HG03039 (cell line): ENCODE results near the gene SUCNR1.
"Not testable (repeated sequence)": the region's sequence is repeated elsewhere in the genome, so short reads cannot be mapped to it uniquely, and the experiment has no call there.

Experiments
- ATAC-seq: cut with Tn5 transposase; IDR thresholded peaks from one replicate; pipeline ENCODE4 v1.9.1; 2021; ENCODE audit warnings: mild to moderate bottlenecking, moderate library complexity; ENCODE audit not compliant: unreplicated experiment

The SUCNR1 gene

DNA sequence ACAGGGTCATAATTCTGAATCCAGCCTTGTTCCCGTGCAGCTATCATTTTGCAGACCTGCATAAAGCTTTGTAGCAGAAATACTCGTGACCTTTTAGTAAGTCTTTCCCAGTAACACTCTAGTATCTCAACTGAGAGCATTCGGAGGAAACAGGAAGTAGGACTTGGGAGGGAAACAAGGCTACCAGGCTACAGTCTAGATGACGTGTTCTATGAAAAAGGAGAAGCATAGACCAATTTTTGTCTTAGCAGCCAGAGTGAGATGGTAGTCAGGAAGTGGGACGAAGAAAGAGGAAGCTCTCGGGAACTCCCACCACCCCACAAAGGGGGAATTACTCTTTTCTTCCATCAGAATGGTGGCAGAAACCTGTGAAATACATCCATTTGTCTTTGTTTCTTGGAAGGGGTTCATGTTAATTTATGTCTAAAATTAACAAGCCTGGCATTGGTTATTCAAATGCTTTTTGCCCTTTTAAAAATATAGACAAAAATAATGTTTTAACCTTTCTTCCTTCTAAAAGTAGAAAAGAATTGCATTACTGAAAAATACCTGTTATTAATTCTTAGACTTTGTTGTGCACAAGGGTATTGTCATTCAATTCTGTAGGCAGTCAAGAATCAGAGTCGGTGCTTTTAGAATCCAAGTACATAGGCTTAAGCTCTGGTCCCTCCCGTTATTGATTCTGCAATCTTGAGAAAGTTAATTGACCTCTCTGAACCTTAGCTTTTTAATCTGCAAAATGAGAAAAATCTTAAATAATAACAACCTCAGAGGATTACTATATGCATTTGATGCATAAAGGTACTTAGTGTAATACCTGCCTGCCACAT is 1.6 kb upstream of the SUCNR1 start:
- ATAC-seq = peak; percentile 91

DNA sequence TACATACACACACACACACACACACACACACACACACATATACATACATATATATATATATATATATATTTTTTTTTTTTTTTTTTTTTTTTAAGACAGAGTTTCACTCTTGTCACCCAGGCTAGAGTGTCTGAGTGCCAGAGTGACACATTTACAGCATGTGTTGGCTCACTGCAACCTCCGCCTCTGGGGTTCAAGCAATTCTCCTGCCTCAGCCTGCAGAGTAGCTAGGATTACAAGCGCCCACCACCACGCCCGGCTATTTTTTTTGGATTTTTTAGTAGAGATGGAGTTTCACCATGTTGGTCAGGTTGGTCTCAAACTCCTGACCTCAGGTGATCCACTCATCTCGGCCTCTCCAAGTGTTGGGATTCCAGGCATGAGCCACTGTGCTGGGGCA is 636 bp downstream of the SUCNR1 start:
- ATAC-seq = not testable (repeated sequence)

DNA sequence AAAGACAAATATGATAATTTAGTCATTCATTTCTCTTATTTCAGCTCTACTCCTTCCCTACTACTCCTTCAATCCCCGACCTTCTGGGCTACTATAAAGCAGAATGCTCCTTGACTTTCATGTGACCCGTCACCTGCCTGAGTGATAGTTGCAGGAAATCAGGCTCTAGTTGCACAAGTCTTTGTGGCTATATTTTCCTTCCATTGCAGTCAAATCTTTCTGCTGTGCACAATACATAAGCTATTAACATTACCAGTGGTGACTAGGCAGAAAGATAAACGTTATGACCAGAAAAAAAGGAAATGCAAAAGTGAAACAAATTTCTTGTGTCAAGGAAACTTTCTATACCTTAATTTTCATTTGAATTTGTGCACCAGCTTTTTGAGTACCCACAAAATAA is 2.3 kb downstream of the SUCNR1 start:
- no peak for ATAC-seq

DNA sequence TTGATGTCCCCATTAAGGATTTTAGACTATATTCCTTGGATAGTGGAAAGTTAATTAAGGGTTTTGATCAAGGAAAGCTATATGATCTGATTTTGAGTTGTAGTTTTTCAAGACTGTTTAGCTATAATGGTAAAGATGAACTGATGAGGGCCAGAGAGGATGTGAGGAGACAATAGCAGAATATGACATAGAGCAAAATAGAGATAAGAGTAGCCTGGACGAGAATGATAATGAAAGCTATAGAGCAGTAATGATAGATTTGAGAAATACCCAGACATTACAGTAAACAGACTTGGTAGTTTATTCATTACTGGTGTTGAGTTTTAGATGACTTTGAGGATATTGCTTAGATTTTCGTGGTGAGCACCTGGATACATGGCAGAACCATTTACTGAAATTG is 3.8 kb downstream of the SUCNR1 start:
- no peak for ATAC-seq

DNA sequence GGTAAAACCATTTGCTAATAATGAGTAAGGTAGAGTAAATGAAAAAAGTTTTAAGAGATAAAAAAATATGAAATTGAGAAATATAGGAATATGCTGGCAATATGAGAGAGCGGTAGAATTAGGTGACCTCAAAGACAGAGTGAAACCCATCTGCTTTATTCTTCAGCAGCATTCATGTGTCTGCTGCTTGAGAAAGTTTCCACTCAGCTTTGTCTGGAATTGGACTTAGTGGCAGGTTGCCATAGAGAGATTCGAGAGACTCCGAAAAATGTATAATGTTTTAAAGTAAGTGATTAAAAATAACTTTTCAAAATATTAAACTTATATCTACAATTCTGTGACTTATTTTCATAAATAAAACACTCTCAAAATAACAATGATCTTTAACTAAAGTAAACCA is 5.0 kb downstream of the SUCNR1 start:
- no peak for ATAC-seq

DNA sequence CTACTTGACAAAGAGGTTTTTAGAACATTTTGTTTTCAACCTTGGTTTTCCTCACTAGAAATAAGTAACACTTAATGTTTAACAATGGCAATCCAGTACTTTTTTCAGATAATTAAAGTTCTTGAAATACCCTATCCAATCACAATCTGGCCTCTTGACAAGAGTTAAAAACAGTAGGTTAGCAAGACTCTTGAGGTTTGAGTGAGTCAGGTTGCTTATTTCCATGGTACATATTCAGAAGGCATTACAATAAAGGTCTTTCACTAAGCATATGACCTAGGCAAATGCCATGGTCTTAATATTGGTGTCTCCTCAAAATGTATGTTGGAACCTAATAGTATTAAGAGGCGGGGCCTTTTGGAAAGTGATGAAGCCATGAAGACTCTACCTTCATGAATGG is 5.6 kb downstream of the SUCNR1 start:
- ATAC-seq = no peak

DNA sequence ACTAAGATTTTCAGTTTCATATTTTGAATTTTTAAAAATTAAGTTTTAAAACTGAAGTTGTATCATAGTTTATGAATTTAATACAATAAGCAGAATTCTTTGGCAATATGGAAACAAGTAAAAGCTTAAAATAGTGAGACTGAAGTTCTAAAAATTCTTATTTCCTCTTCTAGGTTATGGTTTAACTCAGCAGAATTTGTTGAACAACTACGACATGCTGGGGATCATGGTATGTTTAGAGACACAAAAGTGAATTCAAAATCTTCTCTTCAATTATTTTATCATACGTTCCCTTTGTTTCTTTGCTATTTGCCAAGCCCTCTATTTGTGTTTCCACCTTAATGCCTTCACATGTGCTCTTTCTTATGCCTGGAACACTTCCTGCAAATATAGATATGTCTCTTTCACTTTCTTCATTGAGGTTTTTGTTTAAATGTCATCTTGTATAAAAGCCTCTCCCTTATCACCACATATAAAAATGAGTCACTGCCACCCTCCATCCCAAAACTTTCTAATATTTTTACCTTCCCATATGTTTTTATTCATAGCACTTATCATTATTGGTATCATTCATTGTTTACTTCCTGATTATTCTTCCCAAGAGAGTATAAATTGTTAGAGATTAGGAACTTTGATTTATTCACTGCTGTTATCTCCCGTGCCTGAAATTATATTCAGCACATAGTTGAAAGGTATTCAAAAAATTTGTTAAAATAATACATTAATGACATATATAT is 6.4 kb downstream of the SUCNR1 start:
- ATAC-seq = no peak

DNA sequence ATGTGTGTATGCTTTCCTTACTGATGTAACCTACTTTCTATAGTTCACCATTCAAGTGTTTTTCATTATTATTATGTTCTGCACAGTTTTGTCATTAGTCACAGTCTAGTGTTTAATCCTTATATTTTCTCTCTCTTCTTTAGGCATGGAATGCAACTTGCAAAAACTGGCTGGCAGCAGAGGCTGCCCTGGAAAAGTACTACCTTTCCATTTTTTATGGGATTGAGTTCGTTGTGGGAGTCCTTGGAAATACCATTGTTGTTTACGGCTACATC is 6.9 kb downstream of the SUCNR1 start:
- no peak for ATAC-seq

DNA sequence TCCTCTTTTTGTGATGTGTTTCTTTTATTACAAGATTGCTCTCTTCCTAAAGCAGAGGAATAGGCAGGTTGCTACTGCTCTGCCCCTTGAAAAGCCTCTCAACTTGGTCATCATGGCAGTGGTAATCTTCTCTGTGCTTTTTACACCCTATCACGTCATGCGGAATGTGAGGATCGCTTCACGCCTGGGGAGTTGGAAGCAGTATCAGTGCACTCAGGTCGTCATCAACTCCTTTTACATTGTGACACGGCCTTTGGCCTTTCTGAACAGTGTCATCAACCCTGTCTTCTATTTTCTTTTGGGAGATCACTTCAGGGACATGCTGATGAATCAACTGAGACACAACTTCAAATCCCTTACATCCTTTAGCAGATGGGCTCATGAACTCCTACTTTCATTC is 7.7 kb downstream of the SUCNR1 start:
- ATAC-seq = no peak

DNA sequence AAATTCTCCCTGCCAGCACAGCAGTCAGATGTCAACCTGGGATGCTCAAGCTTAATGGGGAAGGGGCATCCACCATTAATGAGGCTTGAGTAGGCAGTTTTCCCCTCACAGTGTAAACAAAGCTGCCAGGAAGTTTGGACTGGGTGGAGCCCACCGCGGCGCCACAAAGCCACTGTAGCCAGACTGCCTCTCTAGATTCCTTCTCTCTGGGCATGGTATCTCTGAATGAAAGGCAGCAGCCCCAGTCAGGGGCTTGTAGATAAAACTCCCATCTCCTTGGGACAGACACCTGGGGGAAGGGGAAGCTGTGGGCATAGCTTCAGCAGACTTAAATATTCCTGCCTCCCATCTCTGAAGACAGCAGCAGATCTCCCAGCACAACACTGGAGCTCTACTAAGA is 12.0 kb downstream of the SUCNR1 start:
- ATAC-seq = not testable (repeated sequence)

DNA sequence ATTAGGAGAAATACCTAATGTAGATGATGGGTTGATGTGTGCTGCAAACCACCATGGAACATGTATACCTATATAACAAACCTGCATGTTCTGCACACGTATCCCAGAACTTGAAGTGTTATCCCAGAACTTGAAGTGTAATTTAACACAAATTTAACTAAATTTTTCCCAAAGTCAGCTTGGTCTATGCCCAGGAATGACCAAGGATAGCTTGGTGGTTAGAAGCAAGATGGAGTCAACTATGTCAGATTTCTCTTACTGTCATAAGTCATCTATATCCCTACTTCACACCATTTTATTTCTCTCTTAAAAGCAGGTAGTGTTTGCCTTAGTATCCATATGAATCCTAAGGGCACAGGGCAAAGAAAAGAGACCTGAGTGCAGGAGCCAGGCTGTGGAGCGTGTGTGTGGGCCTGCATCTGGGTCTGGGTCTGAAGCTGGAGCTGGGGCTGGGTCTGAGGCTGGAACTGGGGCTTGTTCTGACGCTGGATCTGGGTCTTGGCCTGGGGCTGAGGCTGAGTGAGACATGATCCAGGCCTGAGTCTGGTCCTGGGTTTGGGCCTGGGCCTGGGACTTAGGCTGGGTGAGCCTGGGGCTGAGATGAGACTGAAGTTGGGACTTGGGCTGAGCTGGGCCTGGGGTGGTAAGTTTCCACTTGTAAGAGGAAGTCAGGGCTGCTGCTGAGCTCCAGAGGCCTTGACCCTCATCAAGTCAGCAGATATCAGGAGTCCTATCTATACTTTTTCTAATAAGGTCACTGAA is 14.2 kb downstream of the SUCNR1 start:
- ATAC-seq = not testable (repeated sequence)

DNA sequence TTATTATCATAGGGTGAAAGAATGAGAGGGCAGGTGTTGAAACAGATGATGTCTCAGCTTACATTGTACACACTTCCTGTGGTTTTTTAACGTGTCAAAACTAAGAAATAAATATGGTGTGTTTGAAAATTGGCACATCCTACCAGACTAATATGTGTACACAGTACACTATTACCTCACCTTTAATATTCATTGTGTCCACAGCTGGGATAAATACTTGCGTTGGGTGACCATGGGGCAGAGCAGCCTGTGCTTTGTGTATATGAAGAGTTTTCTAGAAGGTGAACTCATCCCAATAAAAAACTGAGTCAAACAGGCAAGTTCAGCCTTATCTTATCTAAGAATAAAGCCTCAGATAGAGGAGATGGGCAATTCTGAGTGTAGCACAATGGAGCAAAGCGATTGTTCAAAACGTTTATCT is 17.3 kb downstream of the SUCNR1 start:
- no peak for ATAC-seq

DNA sequence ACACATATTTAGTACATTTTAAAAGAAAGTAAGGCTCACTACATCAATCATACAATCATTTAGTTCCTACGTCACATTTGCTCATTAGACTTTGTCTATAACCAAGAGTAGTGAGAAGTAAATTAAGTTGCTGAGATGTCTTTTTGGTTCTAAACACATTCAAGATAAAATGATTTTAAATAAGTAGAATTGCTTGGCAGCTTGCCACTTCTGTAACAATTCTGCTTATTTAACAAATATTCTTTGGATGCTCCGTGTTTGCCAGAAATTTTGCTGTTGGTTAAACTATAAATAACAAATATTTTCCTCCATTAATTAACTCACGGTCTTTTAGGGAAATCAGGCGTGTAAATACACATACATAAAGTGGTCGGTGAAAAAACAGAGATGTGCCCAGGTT is 18.3 kb downstream of the SUCNR1 start:
- ATAC-seq = no peak

DNA sequence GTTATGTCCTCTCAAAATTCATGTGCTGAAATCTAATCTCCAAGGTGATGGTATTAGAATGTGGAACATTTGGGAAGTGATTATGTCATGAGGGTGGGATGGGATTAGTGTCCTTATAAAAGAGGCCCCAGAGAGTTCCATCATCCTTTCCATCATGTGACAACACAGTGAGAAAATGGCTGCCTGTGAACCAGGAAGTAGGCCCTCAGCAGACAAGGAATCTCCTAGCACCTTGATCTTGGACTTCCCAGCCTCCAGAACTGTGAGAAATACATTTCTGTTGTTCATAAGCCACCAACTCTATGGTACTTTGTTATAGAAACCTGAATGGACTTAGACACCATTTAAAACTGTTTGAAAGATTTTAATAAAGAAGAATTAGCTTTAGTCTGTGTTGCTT is 20.8 kb downstream of the SUCNR1 start:
- ATAC-seq = no peak

DNA sequence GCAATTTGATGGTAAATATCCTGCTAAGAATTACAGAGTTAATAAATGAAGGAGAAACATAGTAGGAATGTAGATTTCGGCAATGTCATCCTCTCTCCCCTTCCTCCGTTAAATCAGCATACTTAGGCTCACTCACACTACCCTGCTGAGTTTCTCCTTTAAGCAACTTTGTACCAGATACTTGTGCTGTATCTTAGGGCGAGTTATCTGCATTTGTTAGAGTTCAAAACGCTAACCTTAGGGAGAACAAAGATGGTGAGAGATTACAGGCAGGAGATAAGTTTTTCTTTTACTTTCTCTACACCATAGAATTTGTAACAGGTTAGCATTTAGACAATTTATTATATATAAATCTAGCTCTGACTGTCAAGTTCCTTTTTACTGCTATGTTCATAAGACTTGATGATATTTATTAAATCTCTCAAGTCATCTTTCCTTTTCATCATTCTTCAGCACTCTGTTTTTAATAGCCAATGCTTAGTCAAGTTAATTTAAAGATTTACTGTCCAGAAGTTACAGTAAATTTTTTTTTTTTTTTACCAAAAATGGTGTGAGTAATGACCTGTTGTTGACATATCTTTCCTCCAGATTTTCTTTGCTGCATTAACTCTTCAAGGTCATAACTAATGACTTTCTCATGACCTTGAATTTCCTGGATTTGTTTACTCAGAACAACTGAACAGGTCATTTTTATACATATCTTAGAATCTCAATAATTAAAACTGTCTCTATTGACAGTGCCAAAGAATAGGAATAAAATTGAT is 22.2 kb downstream of the SUCNR1 start:
- ATAC-seq = no peak

DNA sequence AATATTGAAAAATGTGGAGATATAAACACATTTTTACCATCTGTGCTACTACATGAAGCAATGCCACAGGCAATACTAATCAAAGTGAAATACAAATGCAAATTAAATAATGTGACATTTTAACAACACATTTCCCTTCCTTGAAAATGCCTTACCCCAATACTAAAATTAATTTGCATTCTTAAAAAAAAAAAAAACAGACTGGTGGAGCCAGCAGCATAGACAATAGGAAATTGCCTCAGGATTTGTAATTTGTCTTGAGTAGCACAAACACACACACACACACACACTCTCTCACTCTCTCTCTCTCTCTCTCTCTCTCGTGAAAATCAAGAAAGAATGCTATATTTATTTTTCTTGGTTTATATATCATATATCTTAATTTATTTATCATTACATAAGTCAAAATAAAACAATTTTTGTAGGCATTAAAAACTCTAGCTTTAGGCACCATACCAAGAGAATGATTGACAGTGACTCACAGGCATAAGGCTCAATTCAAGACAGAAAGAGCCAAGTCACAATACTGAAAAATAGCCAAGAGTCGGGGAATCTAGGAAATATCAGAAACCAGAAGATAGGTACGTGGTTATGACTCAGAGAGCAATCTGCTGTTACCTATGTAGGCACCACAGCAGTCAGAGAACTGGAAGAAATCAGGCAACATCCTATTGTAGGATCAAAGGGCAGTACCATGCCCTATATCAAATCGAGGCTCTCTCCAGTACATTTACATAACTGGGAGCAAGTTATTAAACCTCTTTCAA is 23.0 kb downstream of the SUCNR1 start:
- no peak for ATAC-seq

DNA sequence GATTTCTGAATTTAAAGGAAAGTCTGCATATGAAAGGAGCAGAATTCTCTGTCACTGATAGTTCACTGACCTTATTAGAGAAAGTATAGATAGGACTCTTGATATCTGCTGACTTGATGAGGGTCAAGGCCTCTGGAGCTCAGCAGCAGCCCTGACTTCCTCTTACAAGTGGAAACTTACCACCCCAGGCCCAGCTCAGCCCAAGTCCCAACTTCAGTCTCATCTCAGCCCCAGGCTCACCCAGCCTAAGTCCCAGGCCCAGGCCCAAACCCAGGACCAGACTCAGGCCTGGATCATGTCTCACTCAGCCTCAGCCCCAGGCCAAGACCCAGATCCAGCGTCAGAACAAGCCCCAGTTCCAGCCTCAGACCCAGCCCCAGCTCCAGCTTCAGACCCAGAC is 24.7 kb downstream of the SUCNR1 start:
- not testable (repeated sequence) for ATAC-seq

DNA sequence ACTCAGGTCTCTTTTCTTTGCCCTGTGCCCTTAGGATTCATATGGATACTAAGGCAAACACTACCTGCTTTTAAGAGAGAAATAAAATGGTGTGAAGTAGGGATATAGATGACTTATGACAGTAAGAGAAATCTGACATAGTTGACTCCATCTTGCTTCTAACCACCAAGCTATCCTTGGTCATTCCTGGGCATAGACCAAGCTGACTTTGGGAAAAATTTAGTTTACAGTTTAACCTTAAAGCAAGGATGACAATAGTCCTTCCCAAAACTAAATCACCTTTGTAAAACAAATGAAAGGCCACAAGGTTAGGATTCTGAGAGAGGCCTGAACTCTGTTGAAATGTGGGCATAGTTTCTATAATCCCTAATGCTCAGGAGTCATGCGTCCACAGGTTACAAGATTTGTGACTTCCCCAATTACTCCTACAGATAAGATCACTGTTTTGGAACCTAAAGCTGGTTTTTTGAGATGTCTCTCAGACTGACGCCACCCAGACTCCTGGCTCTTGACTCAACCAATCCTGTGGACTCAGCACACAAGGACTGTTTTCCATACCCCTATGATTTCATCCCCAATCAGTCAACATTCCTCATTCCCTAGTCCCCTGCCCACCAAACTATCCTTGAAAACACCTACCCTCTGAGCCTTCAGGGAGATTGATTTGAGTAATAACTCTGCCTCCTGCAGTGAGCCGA is 25.3 kb downstream of the SUCNR1 start:
- not testable (repeated sequence) for ATAC-seq

DNA sequence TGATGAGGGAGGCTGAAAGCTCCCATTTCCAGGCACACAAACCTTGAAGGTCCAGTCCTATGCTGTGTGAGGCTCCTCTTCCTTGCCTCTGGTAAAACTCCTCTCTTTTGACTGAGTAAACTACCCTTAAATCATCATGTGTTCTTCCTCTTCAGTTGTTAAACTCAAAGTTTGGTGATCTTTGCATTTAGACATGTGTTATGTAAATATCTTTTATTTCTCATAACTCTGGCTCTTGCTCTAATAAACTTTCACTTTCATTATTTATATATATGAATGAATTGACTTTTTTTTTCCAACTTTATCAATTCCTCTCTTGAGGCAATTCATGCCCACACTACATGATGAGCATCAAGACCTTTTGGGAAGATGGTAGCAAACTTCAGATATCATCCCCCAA is 26.6 kb downstream of the SUCNR1 start:
- ATAC-seq = no peak

DNA sequence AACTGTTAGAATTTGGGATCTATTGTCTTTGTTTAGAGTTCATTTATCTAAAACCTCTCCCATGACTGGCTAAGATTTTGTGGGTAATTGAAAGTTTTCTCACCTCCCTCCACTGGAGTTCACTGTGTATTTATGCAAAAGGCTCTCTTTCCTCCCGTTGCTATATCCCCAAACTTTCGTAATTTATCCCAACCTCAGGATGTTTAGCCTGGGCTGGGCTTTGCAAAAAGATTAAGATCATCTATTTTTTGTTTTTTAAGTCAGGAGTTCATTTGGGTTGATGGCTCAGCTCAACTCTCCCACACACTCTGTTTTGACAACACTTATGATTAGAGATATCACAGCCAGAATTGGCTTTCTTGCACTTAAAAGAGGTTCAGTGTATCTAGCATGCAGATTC is 27.0 kb downstream of the SUCNR1 start:
- ATAC-seq = no peak
